Measurements from ENCODE around the gene ZNF831.
A peak's percentile ranks its signal among the peaks of the same experiment; 100 is the strongest.

ZNF831 gene

GRCh38 chr20:59141818-59142581, 21.6 kb upstream of the ZNF831 start:
- no peak for DNase-seq

- DNase-seq: no peak
Observed at GRCh38 chr20:59143326-59143725, 20.3 kb upstream of the ZNF831 start.

GRCh38 chr20:59144179-59144830, 19.3 kb upstream of the ZNF831 start:
- DNase-seq: peak; percentile 72

- no peak for DNase-seq
Observed at GRCh38 chr20:59144831-59145196, 18.8 kb upstream of the ZNF831 start.

- no peak for DNase-seq
Observed at GRCh38 chr20:59145247-59145923, 18.2 kb upstream of the ZNF831 start.

GRCh38 chr20:59145924-59146779, 17.5 kb upstream of the ZNF831 start:
- DNase-seq: peak; percentile 88

- DNase-seq: no peak
Observed at GRCh38 chr20:59146780-59147565, 16.6 kb upstream of the ZNF831 start.

GRCh38 chr20:59147586-59147985, 16.0 kb upstream of the ZNF831 start:
- no peak for DNase-seq

GRCh38 chr20:59148701-59149493, 14.7 kb upstream of the ZNF831 start:
- no peak for DNase-seq

- peak; percentile 69 for DNase-seq
Observed at GRCh38 chr20:59149678-59150504, 13.7 kb upstream of the ZNF831 start.

- DNase-seq: no peak
Observed at GRCh38 chr20:59150821-59151251, 12.8 kb upstream of the ZNF831 start.

GRCh38 chr20:59151391-59151790, 12.2 kb upstream of the ZNF831 start:
- no peak for DNase-seq

GRCh38 chr20:59151820-59152219, 11.8 kb upstream of the ZNF831 start:
- peak; percentile 65 for DNase-seq

GRCh38 chr20:59152559-59153354, 10.9 kb upstream of the ZNF831 start:
- no peak for DNase-seq

- DNase-seq: no peak
Observed at GRCh38 chr20:59153355-59153681, 10.3 kb upstream of the ZNF831 start.

- no peak for DNase-seq
Observed at GRCh38 chr20:59153832-59154231, 9.8 kb upstream of the ZNF831 start.

GRCh38 chr20:59154317-59155013, 9.2 kb upstream of the ZNF831 start:
- DNase-seq: no peak

- no peak for DNase-seq
Observed at GRCh38 chr20:59157064-59157463, 6.6 kb upstream of the ZNF831 start.

- DNase-seq: no peak
Observed at GRCh38 chr20:59157531-59157930, 6.1 kb upstream of the ZNF831 start.
